ENCODE results near the gene ABLIM1.

DNA sequence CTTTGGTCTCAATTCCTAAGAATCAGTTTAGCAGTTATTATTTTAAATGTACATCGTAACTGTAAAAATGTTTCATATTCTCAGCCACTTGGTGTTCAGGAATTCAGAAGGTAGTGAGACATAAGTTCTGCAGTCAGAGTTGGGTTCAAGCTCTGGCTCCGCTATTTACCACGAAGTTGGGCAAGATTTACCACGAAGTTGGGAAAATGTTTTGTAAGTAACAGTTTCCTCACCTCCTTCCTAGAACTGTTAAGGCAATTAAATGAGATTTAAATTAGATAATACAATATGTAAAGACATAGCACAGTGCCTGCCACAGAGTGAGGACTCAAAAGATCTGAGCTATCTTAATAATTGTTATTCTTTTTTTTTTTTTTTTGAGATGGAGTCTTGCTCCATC is 16.3 kb upstream of the ABLIM1 start:
- no peak for TF ChIP-seq LEF1 (IDR thresholded peaks at IDR 0.05; ENCODE audit: borderline replicate concordance)
- no peak for TF ChIP-seq TARDBP (IDR thresholded peaks at IDR 0.05)
- no peak for TF ChIP-seq ZNF384 (IDR thresholded peaks at IDR 0.05)
- TF ChIP-seq SP1 (IDR thresholded peaks at IDR 0.05): no peak
- no peak for TF ChIP-seq FOXM1 (IDR thresholded peaks at IDR 0.05; ENCODE audit: borderline replicate concordance)
- no peak for TF ChIP-seq FOXA1 (IDR thresholded peaks at IDR 0.05)
- no peak for TF ChIP-seq FOXK2 (IDR thresholded peaks at IDR 0.05)
- no peak for TF ChIP-seq NFRKB (IDR thresholded peaks at IDR 0.05)
- TF ChIP-seq ARNT (IDR thresholded peaks at IDR 0.05): no peak
- TF ChIP-seq BHLHE40 (IDR thresholded peaks at IDR 0.05; ENCODE audit: borderline replicate concordance): no peak
- no peak for TF ChIP-seq ELF4 (IDR thresholded peaks at IDR 0.05)
- no peak for TF ChIP-seq HDGF (IDR thresholded peaks at IDR 0.05; ENCODE audit: borderline replicate concordance)
- TF ChIP-seq CTBP1 (IDR thresholded peaks at IDR 0.05; ENCODE audit: borderline replicate concordance): no peak
- TF ChIP-seq SUZ12 (IDR thresholded peaks at IDR 0.05): no peak

All from HEK293T (cell line).